GM12878 (cell line): ENCODE data around the gene RANBP3. TPM values are rescaled to one million over a fixed set of nuclear protein-coding genes. Genes with fewer than 3 reads are reported as not detected.

Experiments used
- ATAC-seq: fragments of 200-7000 bp; cut with Tn5 transposase; 3 replicates; pipeline ENCODE4 v1.9.1; 2020; ENCODE audit warnings: mild to moderate bottlenecking, moderate library complexity
- BruUV-seq: library from RNA; stranded (reverse); fragments of 400-500 nt; replicated peaks from 2 replicates; lab custom pipeline; 2021; lab: Mats Ljungman, UMichigan
- CTCF ChIA-PET: fragments of 300-600 bp; sonication (Branson Sonifier 250); formaldehyde crosslinking; extraction: SDS; loops from one replicate; lab custom pipeline; 2021; ENCODE audit warnings: inconsistent platforms; lab: Yijun Ruan, JAX
- POLR2A ChIA-PET: fragments of 350-600 bp; formaldehyde crosslinking; extraction: SDS; loops from one replicate; lab custom pipeline; 2021; ENCODE audit warnings: inconsistent platforms; lab: Charles Lee
- RAD21 ChIA-PET: fragments of 300-600 bp; sonication (Branson Sonifier 250); formaldehyde crosslinking; loops from one replicate; lab custom pipeline; 2023; ENCODE audit warnings: antibody characterized with exemption; ENCODE audit not compliant: unreplicated experiment; lab: Charles Lee
- SMC1A ChIA-PET: fragments of 300-600 bp; sonication (Branson Sonifier 250); formaldehyde crosslinking; loops from one replicate; lab custom pipeline; 2023; ENCODE audit not compliant: unreplicated experiment, uncharacterized antibody; lab: Charles Lee
- DNase-seq: peaks from one replicate; pipeline ENCODE4 v3.0.0-alpha.2; 2011; ENCODE audit warnings: low read depth, low spot score
- FAIRE-seq: peaks from 3 replicates; lab custom pipeline; 2011; peaks lifted over from hg19 to GRCh38; lab: Jason Lieb, UNC
- H2AFZ ChIP-seq: 2 replicates; pipeline ENCODE4 v1.6.0; 2011; ENCODE audit warnings: low read depth, low read length, control low read depth; ENCODE audit not compliant: control insufficient read depth
- H3K27ac ChIP-seq: 2 replicates; pipeline ENCODE4 v1.5.1; 2011; ENCODE audit warnings: control low read depth; ENCODE audit not compliant: control insufficient read depth, insufficient read depth
- H3K27me3 ChIP-seq, 2 experiments: replicated peaks in 1 of 2; 2 replicates each; pipeline versions ENCODE4 v1.6.0 to v1.6.1; 2011; ENCODE audit warnings: low read length in 1 of 2; ENCODE audit not compliant: control insufficient read depth in 2 of 2, insufficient read depth in 2 of 2
- H3K36me3 ChIP-seq, 2 experiments: 2 replicates each; pipeline ENCODE4 v1.5.1; 2011; ENCODE audit warnings: low read length in 1 of 2; ENCODE audit not compliant: control insufficient read depth in 2 of 2, insufficient read depth in 2 of 2
- H3K4me1 ChIP-seq: 2 replicates; pipeline ENCODE4 v1.6.1; 2011; ENCODE audit warnings: mild to moderate bottlenecking, low read length, moderate library complexity, mixed read lengths; ENCODE audit not compliant: control insufficient read depth, insufficient read depth
- H3K4me2 ChIP-seq: 2 replicates; pipeline ENCODE4 v1.6.0; 2011; ENCODE audit warnings: control low read depth; ENCODE audit not compliant: control insufficient read depth, insufficient read depth
- H3K4me3 ChIP-seq: fragments of 200-600 bp; sonication (generic); 2 replicates; pipeline ENCODE4 v1.5.1; 2016
- H3K79me2 ChIP-seq: 2 replicates; pipeline ENCODE4 v1.6.0; 2011; ENCODE audit warnings: low read length; ENCODE audit not compliant: control insufficient read depth, insufficient read depth
- H3K9ac ChIP-seq: 2 replicates; pipeline ENCODE4 v1.8.0; 2011; ENCODE audit warnings: low read length, control low read depth, mixed read lengths; ENCODE audit not compliant: control insufficient read depth, insufficient read depth
- H3K9me3 ChIP-seq: replicated peaks from 3 replicates; pipeline ENCODE4 v1.5.1; 2011; ENCODE audit warnings: mild to moderate bottlenecking, low read length; ENCODE audit not compliant: control insufficient read depth, insufficient read depth
- H4K20me1 ChIP-seq: 2 replicates; pipeline ENCODE4 v1.6.0; 2011; ENCODE audit not compliant: control insufficient read depth, insufficient read depth
- BHLHE40 ChIP-seq, 2 experiments: fragments of 450-650 bp in 1 of 2; IDR thresholded peaks; 2 replicates each; pipeline ENCODE4 v1.6.1; 2011 to 2017; ENCODE audit warnings: low read depth in 2 of 2, borderline replicate concordance in 1 of 2, improper control_type of control experiment in 1 of 2, low read length in 1 of 2, mild to moderate bottlenecking in 1 of 2
- CHD2 ChIP-seq: IDR thresholded peaks from 2 replicates; pipeline ENCODE4 v1.6.1; 2011; ENCODE audit warnings: low read depth, low read length, improper control_type of control experiment, borderline replicate concordance
- ETV6 ChIP-seq, 2 experiments: fragments of 450-650 bp in 1 of 2; IDR thresholded peaks in 1 of 2; conservative IDR thresholded peaks in 1 of 2; 2 replicates each; pipeline ENCODE4 v1.6.1; 2014; ENCODE audit warnings: antibody characterized with exemption in 1 of 2, borderline replicate concordance in 1 of 2, low read depth in 1 of 2, mild to moderate bottlenecking in 1 of 2, moderate library complexity in 1 of 2
- IRF4 ChIP-seq: IDR thresholded peaks from 2 replicates; pipeline ENCODE4 v1.6.1; 2011; ENCODE audit warnings: low read depth, low read length
- IRF5 ChIP-seq: fragments of 450-650 bp; IDR thresholded peaks from 2 replicates; pipeline ENCODE4 v1.6.1; 2017; ENCODE audit warnings: borderline replicate concordance
- JUND ChIP-seq: IDR thresholded peaks from 2 replicates; pipeline ENCODE4 v1.6.1; 2012; ENCODE audit warnings: low read depth, mild to moderate bottlenecking, low read length, improper control_type of control experiment, moderate library complexity
- NFXL1 ChIP-seq: fragments of 450-650 bp; IDR thresholded peaks from 2 replicates; pipeline ENCODE4 v1.6.1; 2017; ENCODE audit warnings: antibody characterized with exemption, mild to moderate bottlenecking, borderline replicate concordance
- NR2F1 ChIP-seq: fragments of 450-650 bp; conservative IDR thresholded peaks from 2 replicates; pipeline ENCODE4 v1.6.1; 2017; ENCODE audit warnings: mild to moderate bottlenecking
- PAX8 ChIP-seq: fragments of 450-650 bp; IDR thresholded peaks from 2 replicates; pipeline ENCODE4 v1.6.1; 2017; ENCODE audit warnings: mild to moderate bottlenecking, moderate library complexity
- PBX3 ChIP-seq: IDR thresholded peaks from 2 replicates; pipeline ENCODE4 v1.6.1; 2011; ENCODE audit warnings: mild to moderate bottlenecking, low read depth, low read length, moderate library complexity; ENCODE audit not compliant: insufficient replicate concordance
- SIX5 ChIP-seq: IDR thresholded peaks from 2 replicates; pipeline ENCODE4 v1.6.1; 2011; ENCODE audit warnings: mild to moderate bottlenecking, low read depth, low read length, moderate library complexity; ENCODE audit not compliant: severe bottlenecking
- STAT1 ChIP-seq: fragments of 450-650 bp; conservative IDR thresholded peaks from 2 replicates; pipeline ENCODE4 v1.6.1; 2014; ENCODE audit warnings: antibody characterized with exemption, mild to moderate bottlenecking
- SUPT20H ChIP-seq: IDR thresholded peaks from 2 replicates; pipeline ENCODE4 v1.6.1; 2011; ENCODE audit warnings: low read depth, mild to moderate bottlenecking, low read length, moderate library complexity, borderline replicate concordance; ENCODE audit not compliant: control insufficient read depth
- TCF12 ChIP-seq: IDR thresholded peaks from 2 replicates; pipeline ENCODE4 v1.6.1; 2011; ENCODE audit warnings: low read depth, mild to moderate bottlenecking, low read length
- ZNF207 ChIP-seq: fragments of 450-650 bp; IDR thresholded peaks from 2 replicates; pipeline ENCODE4 v1.6.1; 2014; ENCODE audit warnings: antibody characterized with exemption, mild to moderate bottlenecking, borderline replicate concordance
- WGBS: methylation state at CpG from one replicate; pipeline ENCODE4 v1.1.6; 2016; ENCODE audit warnings: low lambda C conversion rate; ENCODE audit not compliant: insufficient replicate concordance, insufficient coverage; ENCODE audit errors: missing lambda C conversion rate; 5-methylcytosine and 5-hydroxymethylcytosine counted together
- in situ Hi-C: fragments of 300-500 bp; cut with MboI; formaldehyde crosslinking; loops from 9 replicates; pipeline ENCODE4 v1.14.3; 2018; ENCODE audit warnings: mixed read lengths
- intact Hi-C: fragments of 100-400 bp; cut with micrococcal nuclease; formaldehyde crosslinking; loops from one replicate; pipeline ENCODE4 v1.14.2; 2022; ENCODE audit not compliant: unreplicated experiment
- polyA plus RNA-seq, 11 experiments: library from polyadenylated mRNA; depleted of rRNA in 4 of 11; unstranded in 6 of 11; stranded (reverse) in 5 of 11; fragments of >200 nt; fragmentation: Nextera tagmentation in 4 of 11; fragmentation: Illumina TruSeq in 1 of 11; extraction: Ambion mirVana in 4 of 11; extraction: Trizol in 1 of 11; gene quantifications; 1 replicate in 1 of 11; 2 replicates in 10 of 11; pipeline versions ENCODE4 v1.2.1 to v1.2.3, GENCODE V29; 2011 to 2016; ENCODE audit warnings: inconsistent platforms in 2 of 11, missing spikeins in 2 of 11, low read depth in 1 of 11
- total RNA-seq, 4 experiments: library from RNA; depleted of rRNA in 3 of 4; stranded (reverse); fragments of >200 nt in 3 of 4; fragmentation: Illumina TruSeq in 1 of 4; extraction: Trizol in 1 of 4; gene quantifications; 2 replicates each; pipeline versions ENCODE4 v1.2.1 to v1.2.3, GENCODE V29; 2013 to 2021

Gene RANBP3
- total and polyA plus RNA-seq, 10 of the 15 experiments (the other 5 are each of a cell fraction or from before 2014, with no cell fraction given) = 1.1 to 81.6 (median 60.0) TPM

- intact Hi-C loops = no loop called here
- no peak overlapping the region for H2AFZ ChIP-seq
Observed at GRCh38 chr19:5956323-5956722, 21.6 kb downstream of the RANBP3 start.

More at GRCh38 chr19:5956323-5956722, 21.6 kb downstream of the RANBP3 start:
- no TSS peak for BruUV-seq
- H4K20me1 ChIP-seq = peaks cover 3% of the 10 kb centered on the region
- H3K4me3 ChIP-seq = no peak overlapping the region
- no peak for FAIRE-seq
- no peak for DNase-seq
- RAD21 ChIA-PET = interaction anchor here (1.0 to 1.6 kb wide), 2 partner anchors 92 to 152 kb away, joined by 3 read pairs; partner anchors contain the start of gene NRTN
- SMC1A ChIA-PET = interaction anchor here (0.7 to 1.2 kb wide), 2 partner anchors 19 to 34 kb away, joined by 3 to 4 read pairs; no protein-coding TSS in a partner anchor
- in situ Hi-C loops = no loop called here
- WGBS = 67% methylated on average over 3 of the region's 3 CpGs
- peaks cover 1 to 5% of the 10 kb centered on the region in 2 experiments; a peak in 2 of 4 replicates for H3K36me3 ChIP-seq
- no peaks in the 10 kb centered on the region for H3K27me3 ChIP-seq
- H3K27ac ChIP-seq = no peak overlapping the region
- H3K4me1 ChIP-seq = peaks cover 22% of the 10 kb centered on the region
- H3K4me2 ChIP-seq = no peak overlapping the region
- peaks cover 78% of the 10 kb centered on the region for H3K79me2 ChIP-seq
- POLR2A ChIA-PET = no interaction called here
- H3K9me3 ChIP-seq = no peaks in the 10 kb centered on the region
- CTCF ChIA-PET = interaction anchor here (1.7 to 3.8 kb wide), 2 partner anchors 11 to 14 kb away, joined by 4 to 22 read pairs; no protein-coding TSS in a partner anchor
- no peak for ATAC-seq
- no peak overlapping the region for H3K9ac ChIP-seq
- TF ChIP-seq NR2F1 (no peak), PAX8 (no peak), STAT1 (no peak), SIX5 (no peak), JUND (no peak), PBX3 (no peak), NFXL1 (no peak), IRF5 (no peak), CHD2 (no peak), IRF4 (no peak), SUPT20H (no peak), TCF12 (no peak), BHLHE40 (IDR thresholded peaks at IDR 0.05; ENCODE audit: borderline replicate concordance in 1 of 2, low read depth in 2 of 2, low read length in 1 of 2) (no peak), ETV6 (conservative IDR thresholded peaks at IDR 0.05 in 1 of 2, IDR thresholded peaks at IDR 0.05 in 1 of 2; ENCODE audit: borderline replicate concordance in 1 of 2, low read depth in 1 of 2) (no peak), ZNF207 (no peak)
